ENCODE data around the gene PGM5. TPM values are rescaled to one million over a fixed set of nuclear protein-coding genes. Genes with fewer than 3 reads are reported as not detected.

PGM5 gene
- total RNA-seq, 1 experiment from 2014 or later, result 0.15 TPM

DNA sequence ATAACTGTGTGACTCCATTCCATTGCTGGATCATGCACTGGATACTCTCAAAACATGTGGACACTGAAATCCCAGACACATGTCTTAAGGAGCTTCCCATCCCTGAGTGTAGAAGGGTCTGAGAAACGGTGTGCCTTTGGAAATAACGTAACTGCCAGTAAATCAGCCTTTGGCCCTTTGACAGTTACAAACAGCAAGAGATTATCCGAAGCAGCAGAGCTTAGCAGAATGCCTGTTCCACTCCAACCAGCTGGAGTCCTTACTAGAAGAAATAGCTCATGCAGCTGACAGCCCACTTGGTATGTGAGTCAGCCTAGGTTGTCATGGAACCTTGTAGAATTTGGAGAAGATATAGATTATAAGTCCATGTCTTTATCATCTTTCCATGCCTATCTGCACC is 177.3 kb downstream of the PGM5 start:
- Histone ChIP-seq H3K4me3 (replicated peaks in 1 of 2; ENCODE audit: low read depth in 1 of 2, low read length in 2 of 2) (no peak overlapping the region), H4K20me1 (ENCODE audit: insufficient read depth) (no peaks in the 10 kb centered on the region), H3K9me2 (ENCODE audit: insufficient read depth) (no peaks in the 10 kb centered on the region), H3K79me2 (ENCODE audit: insufficient read depth, low read length) (no peaks in the 10 kb centered on the region), H3K9me3 (ENCODE audit: control insufficient read depth in 1 of 2, insufficient read depth in 1 of 2, low read depth in 1 of 2, low read length in 2 of 2) (no peaks in the 10 kb centered on the region), H3K4me1 (ENCODE audit: control insufficient read depth in 1 of 2, insufficient read depth in 2 of 2, low read length in 2 of 2) (no peaks in the 10 kb centered on the region), H3K27ac (ENCODE audit: low read depth, low read length) (no peak overlapping the region), H3K27me3 (ENCODE audit: insufficient read depth, low read length) (0 out of 2 replicates have a peak, but pooled peaks cover 15% of the 10 kb centered on the region), H3K4me2 (ENCODE audit: low read length) (no peak overlapping the region), H3K36me3 (ENCODE audit: control insufficient read depth in 1 of 2, insufficient read depth in 2 of 2, low read length in 2 of 2) (no peaks in the 10 kb centered on the region), H2AFZ (ENCODE audit: low read depth, low read length, poor library complexity, severe bottlenecking) (no peak overlapping the region), H3K9ac (ENCODE audit: low read length) (no peak overlapping the region)
- ChIA-PET POLR2A (no interaction called here), RAD21 (ENCODE audit: low non-redundant PET in 1 of 2, low total read pairs in 2 of 2, uncharacterized antibody in 2 of 2, unreplicated experiment in 2 of 2) (no interaction called here), CTCF (no interaction called here)
- DNase-seq (ENCODE audit: low read depth, low spot score), result no peak
- no TSS peak for BruUV-seq (replicated peaks)
- intact Hi-C loops (cut with micrococcal nuclease), result no loop called here
- TF ChIP-seq POLR2AphosphoS5 (IDR thresholded peaks at IDR 0.05; ENCODE audit: low read depth, low read length) (no peak), EZH2phosphoT487 (IDR thresholded peaks at IDR 0.05; ENCODE audit: borderline replicate concordance) (no peak), POLR2A (IDR thresholded peaks at IDR 0.05; ENCODE audit: borderline replicate concordance, extremely low read depth, insufficient read depth, insufficient read length) (no peak), FOSL1 (IDR thresholded peaks at IDR 0.05; ENCODE audit: low read depth) (no peak), JUND (IDR thresholded peaks at IDR 0.05) (no peak), EGR1 (IDR thresholded peaks at IDR 0.05; ENCODE audit: low read depth) (no peak), SP1 (IDR thresholded peaks at IDR 0.05; ENCODE audit: low read depth) (no peak), SIN3A (IDR thresholded peaks at IDR 0.05; ENCODE audit: low read depth) (no peak), ZNF274 (IDR thresholded peaks at IDR 0.05; ENCODE audit: low read depth, low read length) (no peak), SRF (IDR thresholded peaks at IDR 0.05; ENCODE audit: low read depth) (no peak)
- TF ChIP-seq, protein P1, sequence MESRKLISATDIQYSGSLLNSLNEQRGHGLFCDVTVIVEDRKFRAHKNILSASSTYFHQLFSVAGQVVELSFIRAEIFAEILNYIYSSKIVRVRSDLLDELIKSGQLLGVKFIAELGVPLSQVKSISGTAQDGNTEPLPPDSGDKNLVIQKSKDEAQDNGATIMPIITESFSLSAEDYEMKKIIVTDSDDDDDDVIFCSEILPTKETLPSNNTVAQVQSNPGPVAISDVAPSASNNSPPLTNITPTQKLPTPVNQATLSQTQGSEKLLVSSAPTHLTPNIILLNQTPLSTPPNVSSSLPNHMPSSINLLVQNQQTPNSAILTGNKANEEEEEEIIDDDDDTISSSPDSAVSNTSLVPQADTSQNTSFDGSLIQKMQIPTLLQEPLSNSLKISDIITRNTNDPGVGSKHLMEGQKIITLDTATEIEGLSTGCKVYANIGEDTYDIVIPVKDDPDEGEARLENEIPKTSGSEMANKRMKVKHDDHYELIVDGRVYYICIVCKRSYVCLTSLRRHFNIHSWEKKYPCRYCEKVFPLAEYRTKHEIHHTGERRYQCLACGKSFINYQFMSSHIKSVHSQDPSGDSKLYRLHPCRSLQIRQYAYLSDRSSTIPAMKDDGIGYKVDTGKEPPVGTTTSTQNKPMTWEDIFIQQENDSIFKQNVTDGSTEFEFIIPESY (IDR thresholded peaks at IDR 0.05; ENCODE audit: extremely low read depth, insufficient replicate concordance, low read length), result no peak
- TF ChIP-seq, protein P2, sequence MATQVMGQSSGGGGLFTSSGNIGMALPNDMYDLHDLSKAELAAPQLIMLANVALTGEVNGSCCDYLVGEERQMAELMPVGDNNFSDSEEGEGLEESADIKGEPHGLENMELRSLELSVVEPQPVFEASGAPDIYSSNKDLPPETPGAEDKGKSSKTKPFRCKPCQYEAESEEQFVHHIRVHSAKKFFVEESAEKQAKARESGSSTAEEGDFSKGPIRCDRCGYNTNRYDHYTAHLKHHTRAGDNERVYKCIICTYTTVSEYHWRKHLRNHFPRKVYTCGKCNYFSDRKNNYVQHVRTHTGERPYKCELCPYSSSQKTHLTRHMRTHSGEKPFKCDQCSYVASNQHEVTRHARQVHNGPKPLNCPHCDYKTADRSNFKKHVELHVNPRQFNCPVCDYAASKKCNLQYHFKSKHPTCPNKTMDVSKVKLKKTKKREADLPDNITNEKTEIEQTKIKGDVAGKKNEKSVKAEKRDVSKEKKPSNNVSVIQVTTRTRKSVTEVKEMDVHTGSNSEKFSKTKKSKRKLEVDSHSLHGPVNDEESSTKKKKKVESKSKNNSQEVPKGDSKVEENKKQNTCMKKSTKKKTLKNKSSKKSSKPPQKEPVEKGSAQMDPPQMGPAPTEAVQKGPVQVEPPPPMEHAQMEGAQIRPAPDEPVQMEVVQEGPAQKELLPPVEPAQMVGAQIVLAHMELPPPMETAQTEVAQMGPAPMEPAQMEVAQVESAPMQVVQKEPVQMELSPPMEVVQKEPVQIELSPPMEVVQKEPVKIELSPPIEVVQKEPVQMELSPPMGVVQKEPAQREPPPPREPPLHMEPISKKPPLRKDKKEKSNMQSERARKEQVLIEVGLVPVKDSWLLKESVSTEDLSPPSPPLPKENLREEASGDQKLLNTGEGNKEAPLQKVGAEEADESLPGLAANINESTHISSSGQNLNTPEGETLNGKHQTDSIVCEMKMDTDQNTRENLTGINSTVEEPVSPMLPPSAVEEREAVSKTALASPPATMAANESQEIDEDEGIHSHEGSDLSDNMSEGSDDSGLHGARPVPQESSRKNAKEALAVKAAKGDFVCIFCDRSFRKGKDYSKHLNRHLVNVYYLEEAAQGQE (IDR thresholded peaks at IDR 0.05; ENCODE audit: low read depth), result no peak
- TF ChIP-seq, protein P3, sequence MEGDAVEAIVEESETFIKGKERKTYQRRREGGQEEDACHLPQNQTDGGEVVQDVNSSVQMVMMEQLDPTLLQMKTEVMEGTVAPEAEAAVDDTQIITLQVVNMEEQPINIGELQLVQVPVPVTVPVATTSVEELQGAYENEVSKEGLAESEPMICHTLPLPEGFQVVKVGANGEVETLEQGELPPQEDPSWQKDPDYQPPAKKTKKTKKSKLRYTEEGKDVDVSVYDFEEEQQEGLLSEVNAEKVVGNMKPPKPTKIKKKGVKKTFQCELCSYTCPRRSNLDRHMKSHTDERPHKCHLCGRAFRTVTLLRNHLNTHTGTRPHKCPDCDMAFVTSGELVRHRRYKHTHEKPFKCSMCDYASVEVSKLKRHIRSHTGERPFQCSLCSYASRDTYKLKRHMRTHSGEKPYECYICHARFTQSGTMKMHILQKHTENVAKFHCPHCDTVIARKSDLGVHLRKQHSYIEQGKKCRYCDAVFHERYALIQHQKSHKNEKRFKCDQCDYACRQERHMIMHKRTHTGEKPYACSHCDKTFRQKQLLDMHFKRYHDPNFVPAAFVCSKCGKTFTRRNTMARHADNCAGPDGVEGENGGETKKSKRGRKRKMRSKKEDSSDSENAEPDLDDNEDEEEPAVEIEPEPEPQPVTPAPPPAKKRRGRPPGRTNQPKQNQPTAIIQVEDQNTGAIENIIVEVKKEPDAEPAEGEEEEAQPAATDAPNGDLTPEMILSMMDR (IDR thresholded peaks at IDR 0.05 in 2 of 3, conservative IDR thresholded peaks at IDR 0.05 in 1 of 3; ENCODE audit: borderline replicate concordance in 1 of 3, insufficient read depth in 1 of 3, low read depth in 2 of 3, low read length in 2 of 3), result no peak
- TF ChIP-seq, protein P4, sequence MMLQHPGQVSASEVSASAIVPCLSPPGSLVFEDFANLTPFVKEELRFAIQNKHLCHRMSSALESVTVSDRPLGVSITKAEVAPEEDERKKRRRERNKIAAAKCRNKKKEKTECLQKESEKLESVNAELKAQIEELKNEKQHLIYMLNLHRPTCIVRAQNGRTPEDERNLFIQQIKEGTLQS (IDR thresholded peaks at IDR 0.05), result no peak
- TF ChIP-seq, protein P5, sequence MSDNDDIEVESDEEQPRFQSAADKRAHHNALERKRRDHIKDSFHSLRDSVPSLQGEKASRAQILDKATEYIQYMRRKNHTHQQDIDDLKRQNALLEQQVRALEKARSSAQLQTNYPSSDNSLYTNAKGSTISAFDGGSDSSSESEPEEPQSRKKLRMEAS (IDR thresholded peaks at IDR 0.05), result no peak
- ATAC-seq, result no peak
